Activated naive CD8-positive, alpha-beta T cell treated with anti-CD3 and anti-CD28 coated beads, Interleukin-2, amount 50 U/mL, for 16 hours (primary cell): ENCODE data around the gene ZSCAN26.

Experiments
- DNase-seq: peaks from one replicate; pipeline ENCODE4 v3.0.0-alpha.2; 2020; ENCODE audit warnings: low read depth, low spot score

Gene ZSCAN26

DNA sequence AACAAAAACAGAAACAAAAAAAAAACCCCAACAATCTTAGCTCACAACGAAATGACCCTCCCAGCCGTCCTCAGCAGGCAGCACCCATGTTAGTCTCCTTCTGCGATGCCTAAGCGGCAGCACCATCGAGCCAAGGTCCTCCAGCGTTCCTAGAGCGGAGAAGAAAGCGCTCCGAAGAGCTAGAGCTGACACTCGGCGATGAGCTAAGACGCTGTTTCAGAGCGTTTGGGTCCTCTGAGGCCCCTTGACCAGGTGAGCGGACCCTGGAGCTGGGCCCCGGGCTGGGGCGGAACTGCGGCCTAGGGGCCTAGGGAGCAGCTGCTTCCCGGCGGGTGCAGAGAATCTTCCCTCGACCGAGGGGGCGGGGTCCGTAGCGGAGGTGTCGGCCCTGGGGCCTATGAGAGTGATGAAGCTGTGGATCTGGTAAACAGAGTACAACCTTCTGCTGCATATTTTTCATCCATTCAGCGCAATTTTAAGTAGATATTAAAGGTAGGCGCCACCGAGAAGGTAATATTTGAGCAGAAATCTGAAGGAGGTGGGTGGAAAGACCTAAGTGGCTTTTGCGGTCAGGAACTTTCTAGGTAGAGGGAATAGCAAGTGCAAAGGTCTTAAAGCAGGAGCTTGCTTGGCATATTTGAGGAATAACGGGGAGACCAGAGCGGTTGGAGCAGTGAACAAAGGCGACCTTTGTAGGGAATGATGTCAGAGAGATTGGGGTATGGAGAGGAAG lies at the start of gene ZSCAN26:
ZSCAN26 (plus strand) TSS at position 182 of the 733 bp plus-strand sequence. CDS start 4,777 bp downstream, outside the sequence.
- peak; percentile 58 for DNase-seq

DNA sequence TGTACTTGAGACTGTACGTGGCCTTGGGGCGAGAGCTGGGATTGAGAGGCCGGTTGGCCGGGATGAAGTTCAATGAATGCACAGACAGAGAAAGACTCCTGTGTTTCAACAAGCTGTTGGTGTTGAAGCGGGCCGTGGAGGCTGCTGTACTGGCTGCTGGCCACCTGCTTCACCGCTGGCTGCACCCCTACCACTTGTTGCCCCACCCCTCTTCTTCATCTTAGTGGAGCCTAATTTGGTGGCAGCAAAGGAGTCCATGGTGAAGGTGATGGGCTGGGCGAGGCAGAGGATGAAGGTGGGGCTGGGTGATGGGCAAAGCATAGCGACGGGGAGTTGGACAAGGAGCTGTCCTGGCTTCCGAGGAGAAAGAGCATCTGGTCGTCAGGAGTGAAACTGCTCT lies 49.1 kb upstream of the ZSCAN26 start:
- DNase-seq: no peak

DNA sequence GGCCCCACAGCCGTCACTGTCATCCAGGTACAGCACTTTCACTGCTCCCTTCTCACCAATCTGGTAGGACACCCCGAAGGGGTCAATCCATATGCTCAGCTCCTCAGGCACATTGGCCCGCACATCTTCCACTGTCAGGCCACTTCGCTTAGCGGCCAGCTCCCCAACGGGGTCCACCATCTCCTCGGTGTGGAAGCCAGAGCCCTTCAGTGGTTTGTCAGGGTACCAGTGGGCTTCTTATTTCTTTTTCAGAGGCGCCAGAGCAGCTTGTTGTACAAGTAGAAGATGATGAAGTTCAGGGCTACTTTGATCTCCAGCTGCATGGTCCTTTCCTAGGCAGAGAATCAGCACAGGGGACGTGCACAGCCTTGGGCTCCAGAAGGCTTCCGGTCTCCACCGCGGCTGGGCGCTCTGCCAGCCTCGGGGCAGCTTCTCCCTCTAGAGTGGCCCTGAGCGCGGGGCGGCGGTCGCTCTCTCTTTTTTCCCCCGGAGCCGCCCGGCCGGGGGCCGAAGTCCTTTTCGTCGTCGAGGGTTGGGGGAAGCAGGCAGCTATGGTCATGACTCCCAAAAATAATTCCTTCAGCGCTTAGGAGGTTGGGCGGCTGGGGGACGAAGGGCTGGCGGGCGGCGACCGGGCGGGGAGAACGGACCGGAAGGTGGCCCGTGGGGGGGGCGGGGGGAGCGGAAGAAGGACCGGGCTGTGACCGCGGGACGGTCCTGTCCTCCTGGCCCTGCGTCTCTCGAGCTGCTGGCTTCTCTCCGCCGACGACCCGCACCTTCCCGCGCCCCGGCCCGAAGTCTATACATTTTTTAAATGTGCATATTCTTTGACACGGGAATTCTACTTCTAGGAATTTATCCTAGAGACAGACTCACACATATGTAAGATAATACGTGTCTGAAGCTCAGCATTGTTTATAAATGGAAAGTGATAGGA lies 48.4 kb upstream of the ZSCAN26 start:
- no peak for DNase-seq

DNA sequence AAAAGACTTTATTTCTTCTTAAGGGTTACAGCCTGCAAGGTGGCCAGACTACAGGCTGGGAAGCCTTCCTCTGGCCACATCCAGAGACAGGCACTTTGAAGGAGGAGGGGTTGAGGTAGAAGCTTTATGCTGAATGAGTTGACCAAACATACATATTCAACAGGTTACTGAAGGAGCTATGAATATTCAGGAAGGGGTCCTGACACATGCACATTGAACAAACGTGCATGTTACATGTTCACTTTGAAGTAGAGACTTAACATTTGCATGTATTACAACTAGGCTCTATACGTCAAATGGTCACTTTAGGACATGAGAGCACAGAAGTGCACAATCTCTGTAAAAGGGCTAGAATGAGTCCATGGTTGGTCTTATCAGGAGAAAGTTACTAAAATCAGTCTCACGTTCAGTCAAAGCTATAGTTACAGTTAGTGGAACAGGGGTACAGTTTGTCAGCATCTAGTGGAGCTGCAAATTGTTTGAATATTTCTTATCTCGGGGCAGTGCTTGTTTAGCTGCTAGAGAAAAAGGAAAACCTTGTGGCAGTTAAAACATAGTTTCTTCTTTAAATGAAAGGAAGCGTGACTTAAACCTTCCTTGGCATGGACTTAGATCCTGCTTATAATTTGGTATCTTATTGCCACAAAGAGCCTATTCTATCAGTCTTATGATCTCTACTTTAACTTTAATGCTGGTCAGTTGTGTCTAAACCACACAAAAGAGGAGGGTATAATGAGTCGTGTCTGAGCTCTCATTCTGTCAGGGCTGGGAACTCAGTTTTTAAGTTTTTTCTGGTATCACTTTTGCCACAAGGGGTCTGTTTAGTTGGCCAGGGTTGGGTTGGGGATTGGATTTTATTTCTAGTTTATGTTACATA lies 46.4 kb upstream of the ZSCAN26 start:
- no peak for DNase-seq

DNA sequence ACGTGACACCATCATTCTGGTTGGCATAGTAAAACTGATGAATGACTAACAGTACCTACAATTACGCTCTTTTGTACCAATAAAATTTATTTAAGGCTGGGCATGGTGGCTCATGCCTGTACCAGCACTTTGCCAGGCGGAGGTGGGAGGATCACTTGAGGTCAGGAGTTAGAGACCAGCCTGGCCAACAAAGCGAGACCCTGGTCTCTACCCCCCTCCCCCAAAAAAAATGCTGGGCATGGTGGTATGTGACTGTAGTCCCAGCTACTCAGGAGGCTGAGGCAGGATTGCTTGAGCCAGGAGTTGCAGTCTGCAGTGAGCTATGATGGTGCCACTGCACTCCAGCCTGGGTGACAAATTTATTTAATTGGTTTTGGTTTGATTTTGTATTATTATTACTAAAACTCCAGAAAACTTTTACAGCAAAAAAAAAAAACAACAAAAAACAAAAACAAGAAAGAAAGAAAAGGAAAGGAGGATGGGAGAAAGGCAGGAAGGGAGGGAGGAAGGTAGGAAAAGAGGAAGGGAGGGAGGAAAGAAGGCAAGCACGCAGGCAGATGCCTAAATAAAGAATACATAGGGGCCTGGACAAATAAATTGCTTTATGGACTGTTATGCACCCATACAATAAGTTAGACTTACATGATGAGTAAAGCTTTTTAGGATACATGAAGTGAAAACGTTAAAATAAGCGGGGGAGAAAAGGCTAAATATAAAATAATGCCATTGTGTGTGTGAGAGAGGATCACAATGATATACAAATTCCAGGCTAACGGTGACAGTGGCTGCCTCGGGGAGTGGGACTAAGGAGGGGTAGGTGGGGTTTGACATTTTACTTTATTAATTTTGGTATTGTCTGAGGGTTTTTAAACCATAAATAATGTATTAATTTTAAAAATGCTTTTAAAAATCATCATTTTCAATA lies 42.5 kb upstream of the ZSCAN26 start:
- no peak for DNase-seq

DNA sequence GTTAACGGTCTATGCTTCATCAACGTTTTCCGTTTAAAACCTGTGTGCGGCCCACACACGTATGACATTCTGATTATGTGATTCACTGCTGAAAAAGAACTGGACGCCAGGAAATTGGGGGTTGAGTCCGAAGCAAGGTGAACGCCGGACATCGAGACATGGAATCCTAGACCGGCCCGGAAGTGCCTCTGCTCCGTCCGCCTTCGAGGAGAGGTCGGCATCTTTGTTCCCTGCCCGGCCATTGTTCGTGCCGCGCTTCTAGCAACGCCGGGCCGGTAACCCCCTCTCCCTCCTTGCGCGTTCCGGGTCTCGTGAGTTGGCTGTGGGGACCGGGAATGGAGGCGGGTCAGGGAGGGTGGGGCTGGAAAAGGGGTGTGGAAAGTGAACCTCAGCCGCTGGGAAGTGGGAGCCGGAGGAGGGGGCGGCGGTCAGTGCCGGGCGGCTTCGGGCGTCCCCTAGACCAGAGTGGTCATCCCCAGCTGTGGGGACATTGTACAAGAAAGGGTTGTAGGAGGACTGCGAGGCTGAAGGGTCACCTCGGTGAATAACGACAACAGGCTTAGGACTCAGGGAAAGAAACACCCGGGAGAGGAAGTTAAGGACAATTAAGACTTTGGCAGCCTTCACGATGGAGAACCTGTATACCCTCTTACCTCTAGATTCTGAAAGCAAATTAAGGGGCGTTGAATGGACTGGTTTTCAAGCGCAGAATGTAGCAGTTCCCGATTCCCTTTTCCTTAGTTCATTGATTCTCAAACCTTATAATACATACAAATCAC lies 41.7 kb upstream of the ZSCAN26 start, which contains the start of gene ZSCAN9:
ZSCAN9 (plus strand) TSS at position 220 of the 779 bp plus-strand sequence. CDS start 1,810 bp downstream, outside the sequence.
- DNase-seq: no peak

DNA sequence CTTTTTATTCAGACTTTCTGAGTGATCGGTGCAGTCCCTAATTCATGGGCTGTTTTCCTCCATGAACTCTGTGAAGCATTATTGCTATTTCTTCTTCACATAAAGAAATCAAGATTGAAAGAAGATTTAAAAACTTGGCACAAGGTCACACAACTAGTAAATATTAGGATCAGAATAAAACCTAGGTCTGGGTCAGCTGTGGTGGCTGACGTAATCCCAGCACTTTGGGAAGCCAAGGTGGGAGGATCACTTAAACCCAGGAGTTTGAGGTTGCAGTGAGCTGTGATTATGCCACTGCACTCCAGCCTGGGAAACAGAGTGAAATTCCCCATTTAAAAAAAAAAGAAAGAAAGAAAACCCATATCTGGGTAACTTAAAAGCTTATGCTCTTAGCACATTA lies 40.5 kb upstream of the ZSCAN26 start:
- no peak for DNase-seq

DNA sequence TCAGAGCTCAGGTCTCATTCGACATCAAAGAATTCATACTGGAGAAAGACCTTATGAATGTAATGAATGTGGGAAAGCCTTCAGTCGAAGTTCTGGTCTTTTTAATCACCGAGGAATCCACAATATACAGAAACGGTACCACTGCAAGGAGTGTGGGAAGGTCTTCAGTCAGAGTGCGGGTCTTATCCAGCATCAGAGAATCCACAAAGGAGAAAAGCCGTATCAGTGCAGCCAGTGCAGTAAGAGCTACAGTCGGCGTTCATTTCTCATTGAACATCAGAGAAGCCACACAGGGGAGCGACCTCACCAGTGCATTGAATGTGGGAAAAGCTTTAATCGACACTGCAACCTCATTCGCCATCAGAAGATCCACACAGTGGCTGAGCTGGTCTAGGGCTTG lies 34.2 kb upstream of the ZSCAN26 start:
- no peak for DNase-seq

DNA sequence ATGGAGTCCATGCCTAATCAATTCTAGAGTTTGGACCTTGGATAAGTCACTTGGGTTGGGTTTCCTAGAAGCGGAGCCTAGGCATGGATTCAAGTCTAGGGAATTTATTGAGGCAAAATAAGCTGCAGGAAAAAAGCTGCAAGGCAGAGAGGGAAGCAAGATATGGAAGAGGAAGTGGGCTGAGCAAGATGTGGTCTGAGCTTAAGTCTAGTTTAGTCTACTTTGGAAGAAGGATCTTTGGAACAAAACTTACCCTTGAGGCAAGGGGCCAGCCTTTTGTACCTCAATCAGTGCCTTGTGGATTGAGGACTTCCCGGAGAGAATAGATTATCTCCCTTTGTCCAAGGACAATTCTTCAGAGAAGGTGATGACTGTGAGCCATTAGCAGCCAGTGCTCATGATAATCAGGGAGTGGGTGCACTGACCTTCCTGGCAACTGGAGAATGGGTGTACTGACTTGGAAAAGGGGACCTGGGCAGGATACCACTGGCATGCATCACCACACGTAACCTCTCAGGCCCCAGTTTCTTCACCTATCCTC lies 31.0 kb upstream of the ZSCAN26 start:
- no peak for DNase-seq

DNA sequence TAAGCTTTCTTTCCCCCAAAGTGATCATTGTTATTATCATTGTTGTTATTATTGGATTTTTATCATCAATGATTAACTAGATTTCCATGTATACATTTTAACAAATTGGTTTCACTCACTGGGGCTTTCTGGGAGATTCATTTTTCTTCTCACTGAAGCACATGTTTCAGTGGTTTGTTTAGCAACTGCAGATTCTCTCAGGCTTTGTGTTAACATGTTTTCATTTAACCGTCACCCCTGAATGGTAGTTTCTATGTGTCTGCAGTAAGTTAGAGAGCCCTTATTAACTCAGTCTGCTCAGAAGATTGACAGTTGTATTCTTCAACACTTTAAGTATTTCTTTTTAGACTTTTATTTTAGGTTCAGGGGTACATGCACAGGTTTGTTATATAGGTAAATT lies 27.3 kb upstream of the ZSCAN26 start:
- DNase-seq: no peak

DNA sequence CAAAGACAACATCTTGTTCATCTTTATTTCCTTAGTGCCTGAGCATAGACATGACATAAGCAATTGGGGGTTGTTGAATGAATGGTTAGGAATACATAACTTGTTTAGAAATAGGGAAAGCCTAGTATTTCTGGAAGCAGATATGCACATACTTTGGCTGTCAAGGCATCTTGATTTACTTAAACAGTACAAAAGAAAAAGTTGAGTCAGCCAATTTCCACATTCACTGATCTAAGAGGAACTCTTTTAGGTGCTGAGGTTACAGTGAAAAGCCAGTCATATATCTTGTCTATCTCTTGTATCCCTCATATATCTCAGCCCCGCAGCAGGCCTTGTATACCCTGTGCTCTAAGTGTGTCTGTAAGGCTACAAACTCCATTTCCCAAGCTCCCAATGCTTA lies 26.5 kb upstream of the ZSCAN26 start:
- DNase-seq: no peak

DNA sequence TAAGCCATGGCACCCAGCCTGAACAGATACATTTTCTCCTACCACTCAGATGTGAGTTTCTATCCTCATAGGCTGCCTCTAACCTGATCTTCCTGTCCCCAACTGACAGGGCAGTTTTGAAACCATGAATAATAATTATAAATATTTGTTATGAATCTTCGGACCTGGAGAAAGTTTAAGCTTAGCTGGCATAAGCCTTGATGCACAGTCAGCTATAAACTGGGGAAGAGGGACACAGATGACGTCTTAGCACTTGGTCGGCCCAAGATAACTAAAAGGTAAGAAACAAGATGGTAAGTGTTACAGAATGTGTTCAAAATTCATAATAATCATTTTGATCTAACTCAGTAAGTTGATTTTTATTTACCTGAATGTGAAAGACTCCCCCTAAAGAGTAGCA lies 23.0 kb upstream of the ZSCAN26 start:
- DNase-seq: no peak

DNA sequence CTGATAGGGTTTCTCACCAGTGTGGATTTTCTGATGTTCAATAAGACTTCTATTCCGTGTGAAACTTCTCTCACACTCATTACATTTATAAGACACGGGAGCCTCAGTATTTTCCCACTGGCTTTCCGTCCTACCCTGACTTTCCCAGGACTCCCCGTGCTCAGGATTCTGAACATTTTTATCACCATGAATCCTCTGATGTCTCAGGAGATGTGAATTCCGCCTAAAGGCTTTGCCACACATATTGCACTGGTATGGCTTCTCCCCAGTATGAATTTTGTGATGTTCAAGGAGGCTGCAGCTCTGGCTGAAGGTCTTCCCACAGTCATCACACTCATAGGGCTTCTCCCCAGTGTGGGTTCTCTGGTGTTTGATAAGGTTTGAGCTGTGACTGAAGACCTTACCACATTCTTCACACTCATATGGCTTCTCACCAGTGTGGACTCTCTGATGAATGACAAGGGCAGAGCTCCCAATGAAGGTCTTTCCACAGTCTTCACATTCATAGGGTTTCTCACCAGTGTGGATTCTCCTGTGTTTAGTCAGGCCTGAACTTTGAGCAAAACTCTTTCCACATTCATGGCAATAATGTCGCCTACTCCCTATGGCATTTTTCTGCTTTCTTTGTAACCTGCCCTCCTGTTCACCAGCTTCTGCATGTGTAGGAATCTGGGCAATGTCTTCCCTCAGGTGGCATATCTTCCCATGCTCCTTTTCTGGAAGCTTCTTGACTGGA lies 21.6 kb upstream of the ZSCAN26 start:
- no peak for DNase-seq

DNA sequence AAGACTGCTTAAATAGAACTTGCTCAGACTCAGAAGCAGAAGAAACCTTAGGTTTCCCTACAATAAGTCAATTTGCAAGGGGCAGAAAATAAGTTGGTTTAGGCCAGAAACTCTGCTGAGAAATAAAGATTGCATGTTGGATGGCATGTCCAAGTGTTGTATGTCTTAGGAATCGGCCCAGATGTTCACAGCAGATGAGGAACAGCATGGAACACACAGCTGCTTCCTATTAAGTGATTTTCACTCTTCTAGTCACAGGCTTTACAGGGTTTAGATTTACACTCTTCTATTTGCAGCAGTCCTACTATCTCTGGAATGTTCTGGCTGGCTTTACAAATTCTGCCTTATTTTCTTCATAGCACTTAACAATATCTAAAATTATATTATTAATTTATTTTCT lies 18.0 kb upstream of the ZSCAN26 start:
- no peak for DNase-seq

DNA sequence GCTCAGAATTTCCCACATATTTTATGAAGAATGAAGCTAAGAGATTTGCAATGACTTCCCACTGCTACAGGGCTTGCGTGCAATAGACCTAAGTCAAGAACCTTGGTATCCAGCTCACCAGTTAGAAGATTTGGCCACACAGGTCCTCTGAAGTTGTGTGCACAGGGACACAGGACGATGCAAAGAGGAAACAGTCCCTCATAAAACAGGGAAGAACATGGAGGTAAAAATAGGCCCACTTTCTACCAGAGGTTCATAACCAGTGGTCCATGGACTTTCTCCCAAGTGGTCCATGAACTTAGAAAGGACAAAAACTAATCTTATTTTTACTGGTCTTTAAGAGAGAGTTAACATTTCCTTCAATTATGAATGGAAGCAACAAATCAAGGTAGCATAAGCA lies 16.2 kb upstream of the ZSCAN26 start:
- no peak for DNase-seq

DNA sequence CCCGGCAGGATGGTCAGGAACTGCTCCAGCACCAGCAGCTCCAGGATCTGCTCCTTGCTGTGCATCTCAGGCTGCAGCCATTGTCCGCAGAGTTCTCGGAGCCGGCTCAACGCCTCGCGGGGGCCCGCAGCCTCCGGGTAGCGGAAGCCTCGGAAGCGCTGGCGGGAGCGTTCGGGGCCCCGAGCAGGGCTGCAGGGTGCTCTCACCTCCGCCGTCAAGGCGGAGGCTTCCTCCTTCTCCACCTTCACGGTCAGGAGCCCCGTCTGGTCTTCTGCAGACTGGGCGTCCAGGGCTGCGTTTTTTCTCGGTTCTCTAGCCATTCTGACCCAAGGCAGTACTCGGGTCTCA lies 15.3 kb upstream of the ZSCAN26 start:
- DNase-seq: no peak

DNA sequence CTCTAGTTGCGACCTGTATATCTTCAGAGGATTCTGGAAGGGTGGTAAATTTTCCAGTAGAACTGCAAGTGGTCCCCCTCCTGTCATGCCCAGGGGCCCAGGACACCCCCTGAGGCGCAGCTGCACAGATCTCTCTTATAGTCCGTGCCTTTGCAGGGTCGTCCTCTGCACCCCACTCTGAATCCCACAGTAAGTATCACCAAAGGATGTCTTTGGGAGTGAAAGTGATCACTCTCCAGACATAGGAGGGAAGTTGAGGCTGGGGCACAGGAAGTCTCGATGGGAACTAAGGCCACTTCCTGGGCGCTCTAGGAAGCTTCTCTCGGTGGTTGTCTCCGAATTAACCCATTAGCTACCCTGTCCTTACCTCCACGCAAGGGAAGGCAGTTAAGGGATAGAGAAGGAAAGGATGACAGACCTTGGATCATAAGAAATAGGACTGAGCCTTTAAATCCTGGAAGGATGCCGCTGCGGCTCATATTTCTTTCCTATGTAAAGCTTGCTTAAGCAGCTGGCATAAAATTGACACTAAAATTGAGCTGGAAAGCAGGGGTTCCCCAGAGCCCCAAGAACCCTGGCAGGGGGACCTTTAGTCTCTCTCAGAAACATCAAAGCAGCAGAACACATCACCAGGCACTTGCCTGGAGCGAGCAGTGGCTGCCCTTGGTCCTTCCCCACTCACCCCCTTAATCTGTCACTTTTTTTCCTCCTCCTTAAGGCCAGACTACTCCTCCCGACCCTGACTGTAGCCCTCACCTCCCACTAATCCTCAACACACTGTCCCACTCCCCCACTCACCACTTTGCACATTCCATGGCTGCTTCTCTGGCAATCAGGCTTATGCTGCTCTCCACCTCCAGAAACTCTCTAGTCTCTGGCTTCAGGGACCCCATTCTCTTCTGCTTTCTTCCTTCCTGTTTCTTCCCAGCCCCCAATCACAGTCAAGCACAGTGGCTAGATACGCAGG lies 14.7 kb upstream of the ZSCAN26 start, which contains the start of gene ZKSCAN4:
ZKSCAN4 (minus strand) TSS at position 261 of the 967 bp plus-strand sequence. CDS start 289 bp downstream, outside the sequence.
- DNase-seq: peak; percentile 68

DNA sequence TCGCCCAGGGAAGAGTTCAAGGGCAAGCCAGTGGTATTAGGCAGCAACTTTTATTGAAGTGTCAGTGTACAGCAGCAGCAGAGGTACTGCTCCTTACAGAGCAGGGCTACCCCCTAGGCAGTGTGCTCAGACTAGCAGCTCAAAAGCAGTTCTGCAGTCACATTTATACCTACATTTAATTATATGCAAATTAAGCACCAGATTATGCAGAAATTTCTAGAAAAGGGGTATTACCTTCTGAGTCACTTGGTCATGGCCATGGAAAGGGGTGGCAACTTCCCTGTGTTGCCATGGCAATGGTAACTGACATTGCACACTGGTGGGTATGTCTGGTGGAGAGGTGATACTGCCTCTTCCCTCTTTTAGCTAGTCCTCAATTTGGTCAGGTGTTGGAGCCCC lies 12.8 kb upstream of the ZSCAN26 start:
- DNase-seq: no peak
